Colonic mucosa (tissue), 4 donors: ENCODE results near the gene GRK5. TPM values are rescaled to one million over a fixed set of nuclear protein-coding genes. Genes with fewer than 3 reads are reported as not detected.
A peak's percentile ranks its signal among the peaks of the same experiment; 100 is the strongest.

ENCODE experiments used
- DNase-seq: peaks from one replicate; pipeline ENCODE4 v3.0.0-alpha.2; 2020
- H3K27ac ChIP-seq: fragments of 200-600 bp; one replicate; pipeline ENCODE4 v1.8.0; 2021
- H3K27me3 ChIP-seq: fragments of 200-600 bp; one replicate; pipeline ENCODE4 v1.8.0; 2021
- H3K36me3 ChIP-seq: fragments of 200-600 bp; one replicate; pipeline ENCODE4 v1.8.0; 2021
- H3K4me1 ChIP-seq: fragments of 200-600 bp; one replicate; pipeline ENCODE4 v1.8.0; 2021; ENCODE audit warnings: mild to moderate bottlenecking
- H3K4me3 ChIP-seq: fragments of 200-600 bp; one replicate; pipeline ENCODE4 v1.8.0; 2021
- H3K9ac ChIP-seq, 2 donors: one replicate each; pipeline ENCODE4 v1.7.0; 2013; ENCODE audit warnings: control low read depth in 2 of 2, low read depth in 2 of 2, low read length in 2 of 2
- H3K9me3 ChIP-seq: fragments of 200-600 bp; one replicate; pipeline ENCODE4 v1.8.0; 2021
- intact Hi-C: fragments of 100-400 bp; cut with DNase I; formaldehyde crosslinking; loops from one replicate; pipeline ENCODE4 v1.14.1; 2022
- total RNA-seq, 2 donors: library from RNA; stranded (reverse); fragmentation: NEBNext Ultra II Directional in 1 of 2; extraction: Animal tissue kit (Norgen Biotek cat#: 25700) in 1 of 2; gene quantifications; one replicate each; pipeline ENCODE4 v1.2.1, GENCODE V29; 2021
- TF ChIP-seq, protein P1 (sequence below): fragments of 200-600 bp; IDR thresholded peaks from one replicate; pipeline ENCODE4 v1.8.0; 2022; ENCODE audit warnings: antibody characterized with exemption, mild to moderate bottlenecking
- donor health status: healthy.
- donor health status: DM: no; HTN: no; CAD: no.
- donor health status: DM: no; HTN: no; CAD: no.

Gene GRK5
- total RNA-seq, 2 donors from 2014 or later = 4.6 to 12.7 TPM

DNA sequence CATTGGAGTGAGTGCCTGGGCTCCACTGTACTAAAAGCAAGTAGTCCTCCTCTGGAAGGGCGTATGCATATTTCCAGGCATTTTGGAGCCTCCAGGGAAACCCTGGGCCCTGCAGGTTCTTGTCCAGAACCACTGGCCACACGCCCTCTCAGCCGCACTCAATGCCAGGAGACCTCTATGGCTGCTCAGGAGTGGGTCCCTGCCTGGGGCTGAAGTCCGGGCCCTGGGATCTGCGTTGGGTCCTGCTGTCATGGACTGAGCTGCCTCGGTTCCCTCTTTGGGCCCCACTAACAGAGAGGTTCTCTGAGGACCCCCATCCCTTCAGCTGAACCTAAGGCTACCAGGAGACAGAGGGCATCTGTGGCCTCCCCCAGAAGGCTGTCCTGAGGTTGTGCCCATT is 58.3 kb downstream of the GRK5 start:
- no peak overlapping the region for H3K27ac ChIP-seq
- intact Hi-C loops = no loop called here
- TF ChIP-seq, protein P1, sequence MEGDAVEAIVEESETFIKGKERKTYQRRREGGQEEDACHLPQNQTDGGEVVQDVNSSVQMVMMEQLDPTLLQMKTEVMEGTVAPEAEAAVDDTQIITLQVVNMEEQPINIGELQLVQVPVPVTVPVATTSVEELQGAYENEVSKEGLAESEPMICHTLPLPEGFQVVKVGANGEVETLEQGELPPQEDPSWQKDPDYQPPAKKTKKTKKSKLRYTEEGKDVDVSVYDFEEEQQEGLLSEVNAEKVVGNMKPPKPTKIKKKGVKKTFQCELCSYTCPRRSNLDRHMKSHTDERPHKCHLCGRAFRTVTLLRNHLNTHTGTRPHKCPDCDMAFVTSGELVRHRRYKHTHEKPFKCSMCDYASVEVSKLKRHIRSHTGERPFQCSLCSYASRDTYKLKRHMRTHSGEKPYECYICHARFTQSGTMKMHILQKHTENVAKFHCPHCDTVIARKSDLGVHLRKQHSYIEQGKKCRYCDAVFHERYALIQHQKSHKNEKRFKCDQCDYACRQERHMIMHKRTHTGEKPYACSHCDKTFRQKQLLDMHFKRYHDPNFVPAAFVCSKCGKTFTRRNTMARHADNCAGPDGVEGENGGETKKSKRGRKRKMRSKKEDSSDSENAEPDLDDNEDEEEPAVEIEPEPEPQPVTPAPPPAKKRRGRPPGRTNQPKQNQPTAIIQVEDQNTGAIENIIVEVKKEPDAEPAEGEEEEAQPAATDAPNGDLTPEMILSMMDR = no peak
- H3K9me3 ChIP-seq = no peaks in the 10 kb centered on the region
- H3K36me3 ChIP-seq = no peaks in the 10 kb centered on the region
- no peak overlapping the region for H3K4me3 ChIP-seq
- no peak for DNase-seq
- H3K4me1 ChIP-seq = peaks cover 3% of the 10 kb centered on the region
- H3K27me3 ChIP-seq = no peaks in the 10 kb centered on the region
- no peak overlapping the region for H3K9ac ChIP-seq

DNA sequence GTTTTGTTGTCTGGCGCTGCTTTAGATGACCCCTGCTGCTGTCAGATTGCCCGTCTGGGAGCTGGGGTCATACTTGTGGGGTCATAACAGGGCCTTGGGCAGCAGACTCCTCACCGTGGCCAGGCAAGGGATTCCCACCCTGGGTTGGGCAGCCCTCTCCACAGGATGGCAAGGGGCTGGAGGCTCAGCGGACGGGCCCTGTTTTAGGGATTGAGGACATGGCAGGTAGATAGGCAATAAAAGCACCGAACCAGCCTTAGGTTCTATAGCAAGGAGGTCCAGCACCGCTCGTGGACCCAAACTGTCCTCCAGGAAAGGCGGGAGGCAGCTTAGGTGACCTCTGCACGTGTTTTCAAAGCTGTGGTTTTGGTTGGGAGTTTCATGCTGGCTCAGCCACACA is 60.0 kb downstream of the GRK5 start:
- Histone ChIP-seq H3K27me3 (no peaks in the 10 kb centered on the region), H3K9me3 (no peaks in the 10 kb centered on the region), H3K36me3 (no peaks in the 10 kb centered on the region), H3K27ac (no peak overlapping the region), H3K4me3 (no peak overlapping the region), H3K9ac (no peak overlapping the region), H3K4me1 (peaks cover 16% of the 10 kb centered on the region)
- intact Hi-C loops = no loop called here
- TF ChIP-seq, protein P1 = no peak
- DNase-seq = no peak

DNA sequence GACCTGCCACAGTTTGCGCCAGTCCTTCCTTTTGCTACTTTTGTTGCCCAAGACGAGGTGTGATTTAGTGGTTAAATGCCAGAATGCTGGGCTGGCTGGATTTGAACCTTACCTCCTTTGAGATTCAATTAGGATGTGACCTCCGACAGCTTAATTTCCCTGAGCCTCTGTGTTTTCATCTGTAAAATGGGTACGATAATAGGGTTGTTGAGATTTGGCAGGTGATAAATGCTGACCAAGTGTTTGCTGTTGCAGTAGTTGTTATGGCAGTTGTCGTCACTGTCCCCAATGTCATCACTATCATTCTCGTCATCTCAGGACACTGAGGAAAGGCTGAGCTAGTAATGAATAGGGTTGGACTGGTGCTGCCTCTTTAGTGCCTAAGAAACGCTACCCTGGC is 61.1 kb downstream of the GRK5 start:
- intact Hi-C loops = no loop called here
- Histone ChIP-seq H3K9ac (no peak overlapping the region), H3K4me1 (peaks cover 16% of the 10 kb centered on the region), H3K27me3 (no peaks in the 10 kb centered on the region), H3K4me3 (no peak overlapping the region), H3K9me3 (no peaks in the 10 kb centered on the region), H3K36me3 (no peaks in the 10 kb centered on the region), H3K27ac (peak overlapping the region; percentile 60)
- TF ChIP-seq, protein P1 = no peak
- no peak for DNase-seq

DNA sequence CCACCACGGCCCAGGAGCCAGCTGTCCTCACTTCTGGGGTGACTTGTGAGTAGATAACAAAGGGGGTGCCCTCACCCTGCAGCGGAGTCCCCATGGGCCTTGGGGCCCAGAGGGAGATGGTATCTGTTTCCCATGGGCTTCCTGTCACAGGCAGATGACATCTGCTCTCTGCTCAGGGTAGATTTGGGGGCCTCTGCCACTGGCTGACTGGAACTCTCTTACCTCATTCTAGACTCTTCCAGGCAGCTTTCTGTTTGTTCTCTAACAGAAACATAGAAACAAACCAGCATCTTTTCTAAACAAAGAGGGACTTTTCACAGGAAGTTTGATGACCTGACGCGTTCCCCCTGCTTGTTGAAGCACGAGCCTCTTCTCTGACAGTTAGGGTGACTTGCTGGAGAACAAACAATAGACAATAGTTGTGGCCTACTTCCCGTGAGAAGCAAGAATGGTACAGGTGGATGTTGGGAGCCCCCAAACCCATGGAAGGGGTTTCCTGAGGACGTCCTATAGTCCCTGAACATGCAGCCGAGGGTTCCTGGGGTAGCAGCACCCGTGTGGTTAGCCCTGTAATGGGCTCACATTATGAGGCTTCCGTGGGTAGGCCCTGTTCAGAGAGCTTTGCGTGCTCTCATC is 61.6 kb downstream of the GRK5 start:
- no peaks in the 10 kb centered on the region for H3K36me3 ChIP-seq
- TF ChIP-seq, protein P1 = no peak
- DNase-seq = no peak
- H3K4me1 ChIP-seq = peaks cover 16% of the 10 kb centered on the region
- H3K4me3 ChIP-seq = no peak overlapping the region
- peak overlapping the region; percentile 60 for H3K27ac ChIP-seq
- intact Hi-C loops = no loop called here
- H3K9ac ChIP-seq = no peak overlapping the region
- no peaks in the 10 kb centered on the region for H3K27me3 ChIP-seq
- no peaks in the 10 kb centered on the region for H3K9me3 ChIP-seq

DNA sequence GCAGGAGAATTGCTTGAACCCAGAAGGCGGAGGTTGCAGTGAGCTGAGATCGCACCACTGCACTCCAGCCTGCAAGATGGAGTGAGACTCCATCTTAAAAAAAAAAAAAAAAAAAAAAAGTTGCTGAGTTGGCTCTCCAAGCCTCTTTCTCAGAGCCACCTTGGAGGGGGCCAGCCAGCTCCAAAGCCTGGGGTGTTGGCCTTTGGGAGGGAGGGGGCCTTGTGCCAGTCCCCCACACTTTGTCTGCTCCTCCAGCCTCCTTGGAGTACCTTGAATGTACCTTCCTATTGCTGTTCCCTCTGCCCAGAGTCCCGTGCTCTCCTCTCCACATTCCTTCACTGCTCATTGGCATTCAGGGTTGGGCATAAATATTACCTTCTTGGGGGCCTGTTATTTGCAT is 62.4 kb downstream of the GRK5 start:
- TF ChIP-seq, protein P1 = no peak
- Histone ChIP-seq H3K27ac (no peak overlapping the region), H3K4me1 (peaks cover 16% of the 10 kb centered on the region), H3K4me3 (no peak overlapping the region), H3K27me3 (no peaks in the 10 kb centered on the region), H3K9me3 (no peaks in the 10 kb centered on the region), H3K9ac (peak overlapping the region in 1 of 2 donors; percentile 36), H3K36me3 (no peaks in the 10 kb centered on the region)
- no peak for DNase-seq
- intact Hi-C loops = no loop called here
